GM12878 (cell line): ENCODE results near the gene GSTO1. TPM values are rescaled to one million over a fixed set of nuclear protein-coding genes. Genes with fewer than 3 reads are reported as not detected.

Source experiments
- ESRRA ChIP-seq: IDR thresholded peaks from 2 replicates; pipeline ENCODE4 v1.6.1; 2012; ENCODE audit warnings: mild to moderate bottlenecking, low read length, improper control_type of control experiment
- RUNX3 ChIP-seq: IDR thresholded peaks from 2 replicates; pipeline ENCODE4 v1.6.1; 2012; ENCODE audit warnings: low read length, inconsistent platforms
- WRNIP1 ChIP-seq: IDR thresholded peaks from 2 replicates; pipeline ENCODE4 v1.6.1; 2011; ENCODE audit warnings: low read depth, low read length, improper control_type of control experiment, borderline replicate concordance
- ZBED1 ChIP-seq: IDR thresholded peaks from 2 replicates; pipeline ENCODE4 v1.6.1; 2016; ENCODE audit warnings: borderline replicate concordance
- polyA plus RNA-seq, 11 experiments: library from polyadenylated mRNA; depleted of rRNA in 4 of 11; unstranded in 6 of 11; stranded (reverse) in 5 of 11; fragments of >200 nt; fragmentation: Nextera tagmentation in 4 of 11; fragmentation: Illumina TruSeq in 1 of 11; extraction: Ambion mirVana in 4 of 11; extraction: Trizol in 1 of 11; gene quantifications; 1 replicate in 1 of 11; 2 replicates in 10 of 11; pipeline versions ENCODE4 v1.2.1 to v1.2.3, GENCODE V29; 2011 to 2016; ENCODE audit warnings: inconsistent platforms in 2 of 11, missing spikeins in 2 of 11, low read depth in 1 of 11
- total RNA-seq, 4 experiments: library from RNA; depleted of rRNA in 3 of 4; stranded (reverse); fragments of >200 nt in 3 of 4; fragmentation: Illumina TruSeq in 1 of 4; extraction: Trizol in 1 of 4; gene quantifications; 2 replicates each; pipeline versions ENCODE4 v1.2.1 to v1.2.3, GENCODE V29; 2013 to 2021
- TF ChIP-seq, protein P1 (sequence below): fragments of 450-650 bp; IDR thresholded peaks from 2 replicates; pipeline ENCODE4 v1.6.1; 2017; ENCODE audit warnings: mild to moderate bottlenecking
- TF ChIP-seq, protein P2 (sequence below): fragments of 450-650 bp; formaldehyde crosslinking; IDR thresholded peaks from 2 replicates; pipeline ENCODE4 v1.5.0; 2022; ENCODE audit warnings: mild to moderate bottlenecking, missing genetic modification characterization
- TF ChIP-seq, protein P3 (sequence below): fragments of 450-650 bp; IDR thresholded peaks from 2 replicates; pipeline ENCODE4 v1.6.1; 2017; ENCODE audit warnings: mild to moderate bottlenecking, low read depth, inconsistent platforms; ENCODE audit not compliant: poor library complexity, severe bottlenecking

GSTO1 gene
- total and polyA plus RNA-seq, 10 of the 15 experiments (the other 5 are each of a cell fraction or from before 2014, with no cell fraction given) = 53.1 to 197 (median 112) TPM

DNA sequence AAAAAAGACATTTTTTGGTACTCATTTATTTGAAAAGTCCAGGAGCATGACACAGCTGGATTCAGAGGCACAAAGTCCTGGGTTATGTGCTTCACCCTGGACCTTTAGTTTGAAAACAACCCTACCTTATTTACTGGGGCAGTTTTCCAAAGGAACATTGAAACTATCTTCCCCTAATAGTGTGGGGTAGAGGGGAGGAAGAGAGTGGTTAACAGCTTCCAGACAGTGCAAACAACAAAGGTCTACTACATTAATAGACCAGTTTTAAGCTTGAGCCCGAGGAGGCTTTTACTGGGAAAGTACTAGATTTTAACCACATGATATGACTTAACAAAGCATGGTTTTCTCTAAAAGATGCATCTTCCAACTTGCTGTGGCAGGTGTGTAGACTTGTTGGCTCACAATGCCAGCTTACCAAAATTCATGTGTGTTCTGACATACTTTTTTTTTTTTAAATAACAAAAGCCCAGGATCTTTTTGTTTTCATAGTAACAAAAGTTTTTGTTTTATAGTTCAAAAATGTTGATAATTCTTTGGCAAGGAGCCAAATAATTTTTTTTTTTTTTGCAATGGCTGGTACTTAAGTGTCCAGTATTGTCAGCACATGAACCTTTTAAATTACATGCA lies 1.8 kb downstream of the GSTO1 start (continued):
- TF ChIP-seq, protein P1, sequence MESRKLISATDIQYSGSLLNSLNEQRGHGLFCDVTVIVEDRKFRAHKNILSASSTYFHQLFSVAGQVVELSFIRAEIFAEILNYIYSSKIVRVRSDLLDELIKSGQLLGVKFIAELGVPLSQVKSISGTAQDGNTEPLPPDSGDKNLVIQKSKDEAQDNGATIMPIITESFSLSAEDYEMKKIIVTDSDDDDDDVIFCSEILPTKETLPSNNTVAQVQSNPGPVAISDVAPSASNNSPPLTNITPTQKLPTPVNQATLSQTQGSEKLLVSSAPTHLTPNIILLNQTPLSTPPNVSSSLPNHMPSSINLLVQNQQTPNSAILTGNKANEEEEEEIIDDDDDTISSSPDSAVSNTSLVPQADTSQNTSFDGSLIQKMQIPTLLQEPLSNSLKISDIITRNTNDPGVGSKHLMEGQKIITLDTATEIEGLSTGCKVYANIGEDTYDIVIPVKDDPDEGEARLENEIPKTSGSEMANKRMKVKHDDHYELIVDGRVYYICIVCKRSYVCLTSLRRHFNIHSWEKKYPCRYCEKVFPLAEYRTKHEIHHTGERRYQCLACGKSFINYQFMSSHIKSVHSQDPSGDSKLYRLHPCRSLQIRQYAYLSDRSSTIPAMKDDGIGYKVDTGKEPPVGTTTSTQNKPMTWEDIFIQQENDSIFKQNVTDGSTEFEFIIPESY = no peak
- no peak for TF ChIP-seq ESRRA
- peak; percentile 22; the same call in 1 of the 2 replicates for TF ChIP-seq RUNX3
- no peak for TF ChIP-seq WRNIP1
- TF ChIP-seq, protein P2, sequence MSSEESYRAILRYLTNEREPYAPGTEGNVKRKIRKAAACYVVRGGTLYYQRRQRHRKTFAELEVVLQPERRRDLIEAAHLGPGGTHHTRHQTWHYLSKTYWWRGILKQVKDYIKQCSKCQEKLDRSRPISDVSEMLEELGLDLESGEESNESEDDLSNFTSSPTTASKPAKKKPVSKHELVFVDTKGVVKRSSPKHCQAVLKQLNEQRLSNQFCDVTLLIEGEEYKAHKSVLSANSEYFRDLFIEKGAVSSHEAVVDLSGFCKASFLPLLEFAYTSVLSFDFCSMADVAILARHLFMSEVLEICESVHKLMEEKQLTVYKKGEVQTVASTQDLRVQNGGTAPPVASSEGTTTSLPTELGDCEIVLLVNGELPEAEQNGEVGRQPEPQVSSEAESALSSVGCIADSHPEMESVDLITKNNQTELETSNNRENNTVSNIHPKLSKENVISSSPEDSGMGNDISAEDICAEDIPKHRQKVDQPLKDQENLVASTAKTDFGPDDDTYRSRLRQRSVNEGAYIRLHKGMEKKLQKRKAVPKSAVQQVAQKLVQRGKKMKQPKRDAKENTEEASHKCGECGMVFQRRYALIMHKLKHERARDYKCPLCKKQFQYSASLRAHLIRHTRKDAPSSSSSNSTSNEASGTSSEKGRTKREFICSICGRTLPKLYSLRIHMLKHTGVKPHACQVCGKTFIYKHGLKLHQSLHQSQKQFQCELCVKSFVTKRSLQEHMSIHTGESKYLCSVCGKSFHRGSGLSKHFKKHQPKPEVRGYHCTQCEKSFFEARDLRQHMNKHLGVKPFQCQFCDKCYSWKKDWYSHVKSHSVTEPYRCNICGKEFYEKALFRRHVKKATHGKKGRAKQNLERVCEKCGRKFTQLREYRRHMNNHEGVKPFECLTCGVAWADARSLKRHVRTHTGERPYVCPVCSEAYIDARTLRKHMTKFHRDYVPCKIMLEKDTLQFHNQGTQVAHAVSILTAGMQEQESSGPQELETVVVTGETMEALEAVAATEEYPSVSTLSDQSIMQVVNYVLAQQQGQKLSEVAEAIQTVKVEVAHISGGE (CRISPR knock-in tag) = no peak
- TF ChIP-seq ZBED1 = no peak
- TF ChIP-seq, protein P3, sequence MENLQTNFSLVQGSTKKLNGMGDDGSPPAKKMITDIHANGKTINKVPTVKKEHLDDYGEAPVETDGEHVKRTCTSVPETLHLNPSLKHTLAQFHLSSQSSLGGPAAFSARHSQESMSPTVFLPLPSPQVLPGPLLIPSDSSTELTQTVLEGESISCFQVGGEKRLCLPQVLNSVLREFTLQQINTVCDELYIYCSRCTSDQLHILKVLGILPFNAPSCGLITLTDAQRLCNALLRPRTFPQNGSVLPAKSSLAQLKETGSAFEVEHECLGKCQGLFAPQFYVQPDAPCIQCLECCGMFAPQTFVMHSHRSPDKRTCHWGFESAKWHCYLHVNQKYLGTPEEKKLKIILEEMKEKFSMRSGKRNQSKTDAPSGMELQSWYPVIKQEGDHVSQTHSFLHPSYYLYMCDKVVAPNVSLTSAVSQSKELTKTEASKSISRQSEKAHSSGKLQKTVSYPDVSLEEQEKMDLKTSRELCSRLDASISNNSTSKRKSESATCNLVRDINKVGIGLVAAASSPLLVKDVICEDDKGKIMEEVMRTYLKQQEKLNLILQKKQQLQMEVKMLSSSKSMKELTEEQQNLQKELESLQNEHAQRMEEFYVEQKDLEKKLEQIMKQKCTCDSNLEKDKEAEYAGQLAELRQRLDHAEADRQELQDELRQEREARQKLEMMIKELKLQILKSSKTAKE = peak; percentile 39
